Activated CD4-positive, CD25-positive, alpha-beta regulatory T cell treated with anti-CD3 and anti-CD28 coated beads, Interleukin-2, amount 50 U/mL, for 16 hours (primary cell): ENCODE data around the gene TMPRSS6.

ENCODE experiments used
- DNase-seq: peaks from one replicate; pipeline ENCODE4 v3.0.0-alpha.2; 2020; ENCODE audit warnings: low read depth, low spot score

The TMPRSS6 gene

DNA sequence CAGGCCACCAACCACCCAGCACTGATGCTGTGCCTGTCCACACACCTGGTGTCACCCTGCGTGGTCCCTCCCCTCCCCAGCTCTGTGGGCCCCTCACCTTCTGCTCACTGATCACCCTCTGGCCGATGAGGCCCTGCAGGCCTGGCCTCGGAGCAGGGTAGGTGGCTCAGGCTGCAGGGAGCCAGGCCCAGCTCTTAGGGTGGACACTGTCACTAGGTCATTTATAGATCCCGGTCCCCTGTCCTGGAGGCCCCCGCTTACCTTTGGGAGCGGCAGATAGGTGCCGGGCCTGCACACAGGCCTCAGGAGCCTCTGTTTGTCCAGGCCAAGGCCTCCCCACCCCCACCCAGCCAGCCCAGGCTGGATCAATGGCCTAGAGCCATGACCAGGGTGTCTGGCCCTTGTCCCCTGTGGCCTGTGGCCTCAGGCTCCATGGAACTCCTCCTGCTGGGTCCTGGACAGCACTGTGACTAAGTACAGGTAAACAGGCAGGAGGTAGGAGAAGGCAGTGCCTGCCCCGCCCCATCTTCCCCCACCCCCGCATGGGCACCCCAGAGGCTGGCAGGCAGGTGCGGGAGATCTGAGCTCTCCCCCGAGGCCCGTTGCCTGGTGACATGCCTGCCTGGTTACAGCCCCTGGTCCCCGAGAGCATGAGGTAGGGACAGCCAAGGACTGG, at the start of gene TMPRSS6:
Gene TMPRSS6 (minus strand): TSS at position 472 of the 676 bp plus-strand sequence. CDS start 6,296 bp downstream, outside the sequence.
- no peak for DNase-seq

DNA sequence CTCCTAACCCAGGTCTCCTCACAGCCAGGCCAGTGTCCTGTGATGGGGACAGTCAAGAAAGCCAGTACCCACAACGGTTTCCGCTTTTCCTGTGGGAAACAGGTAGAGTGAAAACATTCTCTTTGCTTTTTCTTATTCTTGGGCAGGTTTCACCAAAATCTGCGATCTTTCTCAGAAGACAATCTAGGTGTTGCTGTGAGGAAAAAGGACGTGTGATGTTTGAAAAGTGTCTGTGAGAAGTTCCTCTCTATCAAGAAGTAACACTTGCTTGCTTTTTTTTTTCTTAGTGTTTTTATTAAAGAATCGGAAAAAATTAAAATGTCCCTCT, 49.4 kb upstream of the TMPRSS6 start:
- no peak for DNase-seq

DNA sequence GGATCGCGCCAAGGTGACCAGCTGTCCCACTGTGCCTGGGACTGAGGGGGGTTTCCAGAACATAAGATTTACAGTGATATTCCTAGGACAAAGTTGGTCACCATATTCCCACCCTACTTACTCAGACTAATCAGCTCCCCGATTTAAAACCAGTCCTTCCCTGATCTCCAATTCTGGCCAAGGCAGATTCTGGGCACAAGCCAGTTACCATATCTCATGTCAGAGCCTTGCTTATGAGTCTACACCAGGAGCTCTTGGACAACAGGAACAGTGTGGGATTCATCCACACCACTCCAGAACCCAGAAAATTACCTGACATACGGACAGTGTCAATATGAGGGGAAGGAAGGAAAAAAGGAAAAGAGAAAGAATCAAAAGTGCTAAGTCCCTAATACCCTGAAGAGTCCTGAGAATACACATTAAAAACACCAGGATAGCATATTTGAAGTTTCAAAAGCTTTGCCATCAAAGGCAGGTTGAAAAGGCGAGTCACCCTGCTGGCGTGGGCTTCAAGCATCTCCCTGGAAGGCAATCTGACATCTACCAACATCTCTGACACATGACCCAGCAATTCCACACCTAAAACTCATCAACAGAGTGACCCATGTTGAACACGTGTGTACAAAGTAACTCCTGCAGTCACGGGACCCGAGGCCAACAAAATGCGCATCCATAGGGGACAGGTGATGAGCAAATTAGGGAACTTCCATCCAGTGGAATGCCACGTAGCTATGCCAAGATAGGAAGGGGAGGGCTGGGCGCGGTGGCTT, 48.2 kb upstream of the TMPRSS6 start:
- DNase-seq = no peak

DNA sequence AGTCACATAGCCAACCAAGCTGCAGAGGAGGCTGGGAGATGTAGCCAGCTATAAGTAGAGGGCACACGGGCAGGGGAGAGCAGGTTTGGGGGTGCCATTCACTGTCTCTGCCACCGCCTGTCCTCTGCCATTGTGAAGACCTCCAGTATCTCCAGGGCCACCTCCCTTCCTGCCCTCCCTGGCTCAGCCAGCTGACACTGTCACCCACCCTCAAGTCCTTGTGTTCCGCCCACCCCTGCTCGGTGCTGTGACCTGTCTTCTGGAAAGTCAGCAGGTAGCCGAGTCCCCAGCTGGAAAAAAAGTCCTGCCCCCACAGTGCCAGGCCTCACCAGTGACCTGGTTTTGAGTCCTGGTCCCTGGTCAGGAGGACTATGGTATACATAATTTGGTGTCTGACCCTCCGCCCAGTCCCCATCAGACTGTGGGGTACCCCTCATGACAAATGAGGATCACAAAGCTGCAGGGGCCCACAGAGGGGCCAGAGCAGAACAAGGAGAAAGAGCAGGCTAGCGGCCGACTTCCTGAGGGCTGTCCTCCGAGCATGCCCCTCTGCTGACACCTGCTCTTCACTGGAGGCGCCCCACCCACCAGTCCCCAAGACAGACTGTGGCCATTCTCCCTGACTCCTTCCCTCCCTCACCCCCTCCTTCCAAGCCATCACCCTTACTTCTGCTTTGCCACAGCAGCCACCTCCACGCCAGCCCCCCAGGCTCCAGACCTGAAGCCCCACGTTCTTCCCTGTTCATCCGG, 47.3 kb upstream of the TMPRSS6 start:
- no peak for DNase-seq

DNA sequence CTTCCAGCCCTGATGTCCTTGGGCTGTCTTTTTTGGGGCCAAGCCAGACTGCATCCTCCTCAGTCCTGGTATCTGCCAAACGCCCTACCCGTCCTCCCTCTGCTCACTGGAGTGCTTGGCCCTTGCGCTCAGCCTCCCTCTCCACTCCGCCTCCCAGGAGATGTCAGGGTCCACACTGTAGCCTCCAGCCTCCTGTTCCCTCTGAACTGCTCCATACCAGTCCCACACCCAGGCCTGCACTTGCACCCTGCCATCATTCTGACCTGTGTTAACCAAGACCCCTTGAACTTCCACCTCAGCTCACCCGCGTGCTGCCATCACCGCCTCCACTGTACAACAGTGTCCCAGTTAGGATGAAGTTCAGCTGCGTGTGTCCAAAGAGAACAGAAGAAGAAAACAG, 46.5 kb upstream of the TMPRSS6 start:
- no peak for DNase-seq

DNA sequence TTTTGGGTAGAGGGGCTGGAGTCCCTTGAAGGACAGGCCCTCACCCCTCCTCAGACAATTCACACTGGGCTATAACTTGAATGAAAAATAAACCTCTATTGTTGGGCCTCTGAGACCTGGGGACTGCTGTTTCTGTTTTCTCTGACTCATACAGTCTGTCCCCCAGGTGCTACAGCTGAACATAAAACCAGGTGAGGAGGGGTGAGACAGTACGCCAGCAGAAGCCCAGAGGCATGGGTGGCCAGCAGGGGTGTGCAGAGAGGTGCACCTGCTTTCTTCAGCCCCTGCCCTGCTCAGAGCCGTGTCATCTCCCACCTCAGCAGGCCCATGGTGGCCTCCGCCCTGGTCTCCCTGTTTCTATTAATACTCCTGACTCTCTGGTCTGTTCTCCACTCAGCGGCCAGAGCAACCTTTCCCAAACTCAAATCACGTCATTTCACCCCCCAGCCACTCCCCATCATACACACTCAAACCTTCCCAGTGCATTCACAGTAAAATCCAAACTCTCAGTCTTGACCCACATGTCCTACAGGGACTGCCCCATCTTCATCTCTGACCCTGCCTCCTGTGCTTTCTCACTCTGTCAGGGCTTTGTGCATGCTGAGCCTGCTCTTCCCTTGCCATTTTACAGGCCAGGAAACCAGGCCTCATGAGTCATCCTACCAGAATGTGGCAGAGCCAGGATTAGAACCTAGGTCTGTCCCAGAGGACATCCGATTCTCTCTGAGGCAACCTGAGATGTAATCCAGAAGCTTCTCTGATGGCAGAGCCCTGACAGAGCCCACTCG, 45.6 kb upstream of the TMPRSS6 start:
- DNase-seq = no peak

DNA sequence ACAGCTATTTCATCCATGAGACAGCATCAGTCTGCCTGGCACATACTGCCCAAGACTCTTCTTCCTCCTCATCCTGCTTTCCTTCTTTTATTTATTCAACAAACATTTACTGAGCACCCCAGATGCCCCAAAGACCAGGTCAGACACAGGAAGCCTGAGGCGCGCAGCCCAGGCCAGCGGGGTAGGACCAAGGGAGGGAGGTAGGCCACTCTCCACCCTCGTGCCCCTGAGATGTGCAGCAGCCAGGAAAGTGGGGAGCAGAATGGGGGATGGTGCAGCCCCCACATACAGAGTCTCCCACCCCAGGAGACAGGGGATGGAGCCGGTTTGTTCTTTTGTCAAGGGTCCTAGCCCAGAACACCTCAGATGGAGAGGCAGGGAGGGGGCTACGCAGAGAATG, 44.4 kb upstream of the TMPRSS6 start:
- DNase-seq = no peak

DNA sequence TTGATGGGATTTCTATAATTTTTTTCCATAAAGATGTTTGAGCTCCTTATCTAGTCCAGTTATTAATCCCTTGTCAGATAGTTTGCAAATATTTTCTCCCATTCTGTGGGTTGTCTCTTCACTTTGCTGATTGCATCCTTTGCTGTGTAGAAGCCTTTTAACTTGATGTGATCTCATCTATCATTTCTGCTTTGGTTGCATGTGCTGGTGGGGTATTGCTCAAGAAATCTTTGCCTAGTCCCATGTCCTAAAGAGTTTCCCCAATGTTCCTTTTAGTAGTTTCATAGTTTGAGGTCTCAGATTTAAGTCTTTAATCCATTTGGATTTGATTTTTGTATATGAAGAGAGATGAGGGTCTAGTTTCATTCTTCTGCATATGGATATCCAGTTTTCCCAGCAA, 41.9 kb upstream of the TMPRSS6 start:
- DNase-seq = no peak

DNA sequence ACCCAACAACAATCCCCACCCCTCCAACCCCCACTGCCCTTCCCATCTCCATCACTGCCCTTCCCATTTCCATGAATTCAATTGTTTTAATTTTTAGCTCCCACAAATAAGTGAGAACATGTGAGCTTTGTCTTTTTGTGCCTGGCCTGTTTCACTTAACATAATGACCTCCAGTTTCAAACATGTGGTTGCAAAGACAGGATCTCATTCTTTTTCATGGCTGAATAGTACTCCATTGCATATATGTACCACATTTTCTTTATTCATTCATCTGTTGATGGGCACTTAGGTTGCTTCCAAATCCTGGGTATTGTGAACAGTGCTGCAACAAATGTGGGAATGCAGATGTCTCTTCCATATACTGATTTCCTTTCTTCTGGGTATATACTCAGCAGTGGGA, 41.2 kb upstream of the TMPRSS6 start:
- no peak for DNase-seq

DNA sequence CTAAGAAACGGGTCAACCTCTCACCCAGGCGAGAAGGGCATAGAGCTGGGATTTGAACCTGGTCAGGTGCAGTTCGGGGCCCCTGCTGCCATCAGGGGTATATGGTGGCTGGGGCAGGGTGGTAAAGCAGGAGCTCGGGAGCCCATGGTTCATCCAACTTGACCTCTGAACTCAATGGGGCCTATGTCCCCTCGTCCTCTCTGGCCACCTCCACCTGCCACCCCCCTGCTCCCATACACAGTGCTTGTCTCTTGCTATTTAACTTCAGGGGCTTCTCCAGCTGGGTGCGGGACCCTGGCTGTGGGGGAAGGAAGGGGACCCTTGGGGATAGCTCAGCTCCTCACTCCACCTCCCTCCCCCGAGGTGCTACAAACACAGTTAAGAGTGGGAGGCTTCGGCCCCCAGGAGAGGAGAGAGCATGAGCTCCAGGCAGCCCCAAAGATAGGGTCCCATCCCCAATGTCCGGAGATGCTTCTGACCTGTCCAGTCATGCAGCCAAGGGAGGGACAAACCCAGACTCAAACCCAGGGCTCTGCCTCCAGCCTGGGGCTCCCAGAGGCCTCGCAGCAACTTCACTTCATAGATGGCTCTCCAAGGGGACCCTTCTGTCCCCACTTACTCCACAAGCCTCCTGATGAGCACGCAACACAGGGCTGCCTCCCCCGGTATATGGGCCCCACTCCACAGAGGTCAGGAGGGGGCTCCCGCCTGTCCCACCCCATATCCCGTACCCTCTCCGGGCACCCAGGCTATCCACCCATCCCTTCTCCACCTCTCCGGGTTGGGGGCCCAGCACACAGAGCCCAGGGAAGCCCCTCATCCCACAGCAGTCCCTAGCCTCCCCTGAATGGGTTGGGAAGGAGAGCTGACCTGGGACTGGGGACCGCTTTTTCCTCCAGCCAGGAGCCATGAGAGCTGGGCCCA, 39.5 kb upstream of the TMPRSS6 start:
- DNase-seq = no peak

DNA sequence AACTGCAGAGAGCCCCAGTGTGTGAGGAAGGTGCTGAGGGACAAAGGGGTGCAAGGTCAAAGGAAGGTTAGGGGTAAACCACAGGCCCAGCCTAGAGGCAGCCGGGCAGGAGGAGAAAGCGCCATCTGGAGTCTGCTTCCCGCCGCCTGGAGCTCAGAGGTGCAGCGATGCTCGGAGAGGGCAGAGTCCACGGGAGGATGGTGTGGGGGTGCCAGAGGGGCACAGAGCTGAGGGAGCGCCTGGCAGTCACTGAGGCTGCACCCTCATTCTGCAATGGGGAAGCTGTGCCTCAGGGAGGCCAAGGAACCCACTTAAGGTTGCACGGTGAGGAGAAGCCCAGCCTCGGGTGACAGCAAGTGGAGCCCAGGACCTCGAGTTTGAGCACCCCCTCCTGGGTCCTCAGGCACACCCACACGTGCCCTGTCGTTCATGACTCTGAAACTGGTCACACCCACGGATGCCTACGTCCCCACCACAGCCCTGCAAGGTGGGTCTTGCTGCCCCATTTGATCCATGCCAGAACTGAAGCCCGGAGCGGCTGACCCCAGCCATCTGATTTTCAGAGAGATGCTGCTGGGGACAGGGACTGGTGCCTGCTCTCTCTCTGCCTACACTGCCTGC, 38.6 kb upstream of the TMPRSS6 start:
- DNase-seq = no peak

DNA sequence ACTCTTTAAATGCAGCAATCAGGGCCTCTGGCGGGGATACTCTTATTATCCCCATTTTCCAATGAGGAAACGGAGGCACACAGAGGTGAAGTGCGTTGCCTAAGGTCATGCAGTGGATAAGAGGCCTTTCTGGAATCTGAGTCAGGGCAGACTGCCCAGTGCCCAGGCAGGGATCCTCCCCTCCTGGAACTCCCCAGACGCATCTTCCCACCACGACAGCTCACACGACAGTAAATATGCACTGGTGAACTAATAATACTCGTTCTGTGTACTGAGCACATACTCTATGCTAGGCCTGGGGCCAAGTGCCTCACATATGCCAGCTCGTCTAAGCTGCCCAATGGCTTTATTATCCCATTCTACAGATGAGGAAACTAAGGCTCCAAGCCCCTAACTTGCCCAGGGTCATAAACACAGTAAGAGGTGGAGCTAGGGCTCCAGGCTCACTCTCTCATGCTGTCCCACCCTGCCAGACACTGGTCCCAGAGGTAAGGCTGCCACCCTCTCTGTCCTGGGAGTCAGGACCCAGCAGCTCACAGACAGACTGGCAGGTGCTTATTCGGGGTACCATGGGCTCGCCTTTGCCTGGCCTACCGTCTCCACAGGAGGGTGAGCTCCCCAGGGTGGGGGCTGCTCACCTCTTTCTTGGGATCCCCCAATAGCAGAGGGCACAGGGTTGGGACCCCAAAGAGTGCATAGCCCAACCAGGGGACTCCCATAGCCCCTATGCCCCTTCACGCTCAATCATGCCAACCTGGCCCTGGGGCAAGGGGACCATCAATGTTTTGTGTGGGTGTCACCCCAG, 37.9 kb upstream of the TMPRSS6 start:
- no peak for DNase-seq

DNA sequence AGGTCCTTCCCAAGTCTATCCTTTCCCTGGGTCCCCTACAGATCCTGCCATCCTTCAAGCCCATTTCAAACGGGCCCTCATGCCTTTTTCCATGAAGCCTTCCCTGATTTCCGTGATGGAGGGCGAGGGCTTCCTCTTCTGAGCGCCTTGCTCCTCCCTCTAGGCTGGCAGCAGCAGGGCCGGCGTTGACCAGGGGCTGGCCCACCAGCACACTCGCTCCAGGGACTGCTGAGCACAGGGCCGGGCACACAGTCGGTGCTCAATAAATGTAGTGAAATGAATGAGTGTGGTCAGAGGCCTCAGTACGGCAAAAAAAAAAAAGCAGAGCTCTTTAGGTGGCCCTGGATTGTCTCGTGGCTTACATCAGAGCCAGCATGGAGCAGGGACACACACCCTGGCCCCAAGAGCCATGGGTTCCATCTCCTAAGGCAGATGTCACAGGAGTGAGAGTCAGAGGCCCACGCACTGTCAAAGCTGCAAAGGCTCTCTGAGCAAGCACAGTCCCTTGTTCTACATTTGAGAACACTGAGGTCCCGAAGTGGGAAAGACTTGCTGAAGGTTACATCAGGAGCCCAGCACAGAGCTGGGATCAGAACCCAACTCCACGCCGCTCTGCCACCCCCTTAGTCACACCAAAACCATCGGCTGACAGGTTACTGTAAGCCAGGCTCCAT, 37.1 kb upstream of the TMPRSS6 start:
- no peak for DNase-seq

DNA sequence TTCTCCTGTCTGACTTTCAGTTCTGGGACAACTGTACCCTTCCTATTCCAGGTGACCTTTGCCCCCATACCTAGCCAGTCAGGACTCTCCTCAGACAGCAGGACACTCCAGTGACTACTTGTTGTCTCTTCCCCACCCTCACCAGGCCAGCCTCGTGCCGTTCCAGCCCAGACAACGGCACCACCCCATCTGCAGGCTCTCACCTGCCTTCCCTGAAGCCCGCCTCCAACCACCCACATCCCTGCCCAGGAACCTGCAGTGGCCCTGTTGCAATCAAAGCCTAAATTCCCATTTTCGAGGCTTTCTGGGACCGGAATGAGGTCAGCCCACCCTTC, 36.5 kb upstream of the TMPRSS6 start:
- DNase-seq = no peak

DNA sequence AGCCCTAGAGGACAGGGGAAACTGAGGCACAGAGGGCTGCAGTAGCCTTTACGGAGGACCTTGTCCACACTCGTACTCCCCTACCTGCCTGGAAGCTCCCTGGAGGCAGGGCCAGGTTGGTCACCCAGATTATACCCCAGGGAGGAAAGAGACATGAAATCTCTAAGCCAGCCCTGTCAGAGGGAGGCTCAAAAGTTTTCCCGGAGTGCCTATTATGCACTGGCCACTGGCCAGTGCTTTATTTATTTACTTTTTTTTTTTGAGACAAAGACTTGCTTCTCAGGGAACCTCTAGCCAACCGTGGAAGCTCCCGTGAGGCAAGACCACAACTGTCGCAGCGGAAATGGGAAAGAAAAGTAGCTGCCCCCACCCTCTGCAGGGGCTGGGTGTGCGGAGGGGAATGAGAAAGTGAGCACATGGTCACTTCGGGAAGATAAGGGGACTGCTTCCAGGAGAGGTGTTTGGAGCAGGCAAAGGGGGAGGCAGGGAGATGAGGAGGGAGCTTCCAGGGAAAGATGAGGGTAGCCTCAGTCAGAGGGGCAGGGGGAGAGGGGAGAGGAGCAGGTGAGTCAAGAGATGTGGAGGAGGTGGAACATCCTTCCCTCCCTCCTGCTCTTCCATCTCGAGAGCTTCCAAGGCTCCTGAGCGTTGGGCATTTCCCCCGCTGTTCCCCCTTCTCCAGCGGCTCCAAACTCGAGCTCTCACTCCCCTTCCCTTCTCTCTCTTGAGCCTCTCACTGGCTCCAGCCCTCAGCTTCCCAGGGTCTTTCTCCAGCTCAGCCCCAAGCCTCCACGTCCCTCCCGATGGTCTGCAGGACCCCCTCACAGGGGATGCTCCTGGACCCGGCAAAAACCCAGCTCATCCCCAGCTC, 35.9 kb upstream of the TMPRSS6 start:
- no peak for DNase-seq

DNA sequence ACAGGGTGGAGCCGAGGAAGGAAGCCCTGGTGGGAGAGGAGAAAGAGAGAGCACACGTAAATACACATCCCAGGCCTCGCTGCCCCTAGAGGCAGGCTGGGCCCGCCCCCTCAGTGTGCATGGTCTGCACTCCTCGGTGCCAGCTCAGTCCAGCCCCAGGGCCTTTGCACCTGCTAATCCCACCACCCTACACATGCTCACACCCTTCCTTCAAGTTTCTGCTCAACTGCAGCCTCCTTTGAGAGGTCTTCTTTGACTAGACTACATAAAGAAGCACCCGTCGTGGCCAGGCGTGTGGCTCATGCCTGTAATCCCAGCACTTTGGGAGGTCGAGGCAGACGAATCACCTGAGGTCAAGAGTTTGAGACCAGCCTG, 34.7 kb upstream of the TMPRSS6 start:
- no peak for DNase-seq

DNA sequence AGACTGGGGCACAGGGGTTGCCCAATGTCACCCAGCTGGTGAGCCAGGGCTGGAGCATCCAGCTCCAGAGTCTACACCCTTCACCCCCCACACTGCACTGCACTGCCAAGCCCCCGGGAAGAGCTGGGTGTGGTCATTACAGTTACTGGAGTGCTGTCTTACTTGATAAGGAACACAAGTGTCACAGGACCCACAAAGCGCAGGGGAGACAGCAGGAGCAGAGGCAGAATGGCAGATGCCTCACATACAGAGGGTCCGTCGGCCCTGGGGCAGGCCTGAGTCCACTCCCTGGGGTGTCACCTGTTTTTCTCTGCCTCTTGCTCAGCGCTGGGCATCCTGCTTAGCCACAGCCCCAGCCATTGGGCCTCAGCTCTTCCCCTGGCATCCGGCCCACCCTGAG, 32.5 kb upstream of the TMPRSS6 start:
- DNase-seq = no peak

DNA sequence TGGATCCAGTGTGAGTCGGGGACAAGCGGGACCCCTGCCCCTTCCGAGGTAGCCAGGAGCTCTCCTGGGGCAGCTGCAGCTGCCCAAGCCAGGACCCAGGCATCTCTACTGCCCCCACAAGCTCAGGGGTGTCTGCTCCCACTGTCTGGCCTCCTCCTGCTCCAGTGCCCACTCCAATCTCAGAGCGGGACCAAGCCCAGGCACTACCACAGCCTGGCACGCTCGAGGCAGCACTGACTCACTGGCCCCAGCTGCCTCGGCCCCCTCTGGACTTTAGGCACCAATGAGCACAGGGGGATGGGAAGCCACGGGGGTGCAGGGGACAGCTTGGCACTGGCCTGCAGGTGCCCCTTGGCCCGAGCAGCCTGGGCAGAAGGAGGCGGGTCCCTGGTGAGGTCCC, 32.0 kb upstream of the TMPRSS6 start:
- DNase-seq = no peak
